SH-SY5Y (cell line): ENCODE results near the gene PCDHB1.

Source experiments
- GATA2 ChIP-seq: IDR thresholded peaks from 2 replicates; pipeline ENCODE4 v1.6.1; 2011; ENCODE audit warnings: mild to moderate bottlenecking, low read depth, low read length
- GATA3 ChIP-seq: IDR thresholded peaks from 2 replicates; pipeline ENCODE4 v1.6.1; 2011; ENCODE audit warnings: low read depth, mild to moderate bottlenecking, low read length, moderate library complexity

Gene PCDHB1

GRCh38 chr5:141039517-141039916 lies 11.7 kb upstream of the PCDHB1 start:
- TF ChIP-seq GATA2: no peak

GRCh38 chr5:141040093-141040770 lies 10.9 kb upstream of the PCDHB1 start:
- TF ChIP-seq GATA3: no peak
- no peak for TF ChIP-seq GATA2

- no peak for TF ChIP-seq GATA2
- TF ChIP-seq GATA3: no peak
Observed at GRCh38 chr5:141040771-141041426, 10.3 kb upstream of the PCDHB1 start.

- no peak for TF ChIP-seq GATA3
- TF ChIP-seq GATA2: no peak
Observed at GRCh38 chr5:141041427-141041785, 9.8 kb upstream of the PCDHB1 start.

- TF ChIP-seq GATA2 (no peak), GATA3 (no peak)
Observed at GRCh38 chr5:141042555-141042954, 8.6 kb upstream of the PCDHB1 start.

- TF ChIP-seq GATA3: no peak
- no peak for TF ChIP-seq GATA2
Observed at GRCh38 chr5:141051521-141051866, 320 bp downstream of the PCDHB1 start.

GRCh38 chr5:141077826-141078225 lies 26.7 kb downstream of the PCDHB1 start:
- no peak for TF ChIP-seq GATA2
- no peak for TF ChIP-seq GATA3

GRCh38 chr5:141082228-141082627 lies 31.1 kb downstream of the PCDHB1 start:
- TF ChIP-seq GATA2 (no peak), GATA3 (no peak)

- TF ChIP-seq GATA3: no peak
- TF ChIP-seq GATA2: no peak
Observed at GRCh38 chr5:141084487-141084989, 33.4 kb downstream of the PCDHB1 start.

- TF ChIP-seq GATA3: no peak
- no peak for TF ChIP-seq GATA2
Observed at GRCh38 chr5:141094481-141095262, 43.5 kb downstream of the PCDHB1 start, which contains the start of gene PCDHB2. Gene PCDHB2 (plus strand): TSS chr5:141094615. CDS start chr5:141094791, 176 bp downstream.

GRCh38 chr5:141095263-141095641 lies 44.1 kb downstream of the PCDHB1 start:
- TF ChIP-seq GATA3 (no peak), GATA2 (no peak)

GRCh38 chr5:141100243-141100805 lies 49.1 kb downstream of the PCDHB1 start, which contains the start of gene PCDHB3:
Gene PCDHB3 (plus strand): TSS chr5:141100473. CDS start chr5:141100650, 177 bp downstream.
- TF ChIP-seq GATA2 (no peak), GATA3 (no peak)

- no peak for TF ChIP-seq GATA2
- TF ChIP-seq GATA3: no peak
Observed at GRCh38 chr5:141101059-141101458, 49.9 kb downstream of the PCDHB1 start.

- TF ChIP-seq GATA3 (no peak), GATA2 (no peak)
Observed at GRCh38 chr5:141105350-141105749, 54.2 kb downstream of the PCDHB1 start.
